Measurements from ENCODE around the gene TRAF3IP1.
A peak's percentile ranks its signal among the peaks of the same experiment; 100 is the strongest.
"Not testable (repeated sequence)": the region's sequence is repeated elsewhere in the genome, so short reads cannot be mapped to it uniquely, and the experiment has no call there.

TRAF3IP1 gene

GRCh38 chr2:238326801-238327365 is 6.6 kb downstream of the TRAF3IP1 start:
- peak; percentile 22 for DNase-seq (ENCODE audit: extremely low read depth, low read depth)
- H3K4me3 ChIP-seq (replicated peaks; ENCODE audit: low read depth, low read length): no peak overlapping the region
- no peak for TF ChIP-seq CTCF (IDR thresholded peaks at IDR 0.05; ENCODE audit: low read depth, low read length, missing control alignments)

- H3K4me3 ChIP-seq (replicated peaks; ENCODE audit: low read depth, low read length): no peak overlapping the region
- no peak for DNase-seq (ENCODE audit: extremely low read depth, low read depth)
- no peak for TF ChIP-seq CTCF (IDR thresholded peaks at IDR 0.05; ENCODE audit: low read depth, low read length, missing control alignments)
Observed at GRCh38 chr2:238327751-238328150, 7.4 kb downstream of the TRAF3IP1 start.

GRCh38 chr2:238330391-238330790 is 10.1 kb downstream of the TRAF3IP1 start:
- DNase-seq (ENCODE audit: extremely low read depth, low read depth): no peak
- H3K4me3 ChIP-seq (replicated peaks; ENCODE audit: low read depth, low read length): no peak overlapping the region
- no peak for TF ChIP-seq CTCF (IDR thresholded peaks at IDR 0.05; ENCODE audit: low read depth, low read length, missing control alignments)

GRCh38 chr2:238331916-238332315 is 11.6 kb downstream of the TRAF3IP1 start:
- DNase-seq (ENCODE audit: extremely low read depth, low read depth): no peak
- H3K4me3 ChIP-seq (replicated peaks; ENCODE audit: low read depth, low read length): no peak overlapping the region
- TF ChIP-seq CTCF (IDR thresholded peaks at IDR 0.05; ENCODE audit: low read depth, low read length, missing control alignments): no peak

GRCh38 chr2:238334885-238335284 is 14.6 kb downstream of the TRAF3IP1 start:
- no peak overlapping the region for H3K4me3 ChIP-seq (replicated peaks; ENCODE audit: low read depth, low read length)
- TF ChIP-seq CTCF (IDR thresholded peaks at IDR 0.05; ENCODE audit: low read depth, low read length, missing control alignments): no peak
- DNase-seq (ENCODE audit: extremely low read depth, low read depth): no peak

GRCh38 chr2:238335591-238335990 is 15.3 kb downstream of the TRAF3IP1 start:
- DNase-seq (ENCODE audit: extremely low read depth, low read depth); H3K4me3 ChIP-seq (replicated peaks; ENCODE audit: low read depth, low read length): not testable (repeated sequence)

GRCh38 chr2:238336151-238336550 is 15.8 kb downstream of the TRAF3IP1 start:
- no peak overlapping the region for H3K4me3 ChIP-seq (replicated peaks; ENCODE audit: low read depth, low read length)
- TF ChIP-seq CTCF (IDR thresholded peaks at IDR 0.05; ENCODE audit: low read depth, low read length, missing control alignments): no peak
- DNase-seq (ENCODE audit: extremely low read depth, low read depth): no peak

Data from HFF-Myc (cell line).